Measurements from ENCODE around the gene ZFYVE28.
"Not testable (repeated sequence)": the region's sequence is repeated elsewhere in the genome, so short reads cannot be mapped to it uniquely, and the experiment has no call there.

ZFYVE28 gene

GRCh38 chr4:2390784-2391421, 27.5 kb downstream of the ZFYVE28 start:
- DNase-seq (ENCODE audit: low read depth, low spot score) = no peak

DNA sequence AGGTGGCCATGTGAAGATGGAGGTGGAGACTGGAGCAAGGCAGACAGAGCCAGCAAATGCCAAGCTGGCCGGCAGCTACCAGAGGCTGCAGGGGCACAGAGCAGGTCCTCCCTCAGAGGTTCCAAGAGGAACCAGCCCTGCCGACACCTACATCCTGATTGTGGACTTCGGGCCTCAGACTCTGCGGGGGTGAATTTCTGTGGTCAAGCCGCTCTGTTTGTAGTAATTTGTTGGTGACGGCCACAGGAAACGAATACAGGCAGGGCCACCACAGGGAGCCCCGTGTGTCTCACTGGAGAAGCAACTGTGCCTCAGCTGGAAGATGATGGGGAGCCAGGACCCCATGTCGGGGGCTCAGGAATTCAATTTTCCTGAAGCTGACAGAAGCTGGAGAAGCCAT, 28.3 kb downstream of the ZFYVE28 start:
- no peak for DNase-seq (ENCODE audit: low read depth, low spot score)

- DNase-seq (ENCODE audit: low read depth, low spot score) = no peak
Observed at GRCh38 chr4:2389691-2390090, 28.8 kb downstream of the ZFYVE28 start.

- no peak for DNase-seq (ENCODE audit: low read depth, low spot score)
Observed at GRCh38 chr4:2388429-2389182, 29.8 kb downstream of the ZFYVE28 start.

GRCh38 chr4:2387829-2388228, 30.6 kb downstream of the ZFYVE28 start:
- DNase-seq (ENCODE audit: low read depth, low spot score) = no peak

- DNase-seq (ENCODE audit: low read depth, low spot score) = no peak
Observed at GRCh38 chr4:2387218-2387617, 31.2 kb downstream of the ZFYVE28 start.

GRCh38 chr4:2386717-2387116, 31.7 kb downstream of the ZFYVE28 start:
- no peak for DNase-seq (ENCODE audit: low read depth, low spot score)

GRCh38 chr4:2385516-2385915, 32.9 kb downstream of the ZFYVE28 start:
- DNase-seq (ENCODE audit: low read depth, low spot score) = no peak

- DNase-seq (ENCODE audit: low read depth, low spot score) = no peak
Observed at GRCh38 chr4:2384245-2384644, 34.2 kb downstream of the ZFYVE28 start.

DNA sequence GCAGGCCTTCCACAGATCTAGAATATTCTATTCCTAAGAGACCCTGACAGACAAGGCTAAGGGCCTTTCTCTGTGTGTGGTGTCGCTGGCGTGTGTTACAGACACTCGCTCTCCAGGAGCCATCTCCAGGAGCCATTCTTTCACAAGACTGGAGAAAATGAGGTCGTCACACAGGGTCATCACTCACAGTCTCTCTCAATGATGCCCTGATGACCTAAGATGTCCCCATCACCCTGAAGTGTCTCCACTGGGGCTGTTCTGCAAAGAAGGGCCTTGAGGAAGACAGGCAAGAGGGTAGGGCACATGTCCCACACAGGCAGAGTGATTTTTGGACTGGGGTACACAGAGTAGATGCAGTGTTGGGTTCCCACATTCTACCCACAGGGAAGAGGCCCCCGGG, 34.7 kb downstream of the ZFYVE28 start:
- no peak for DNase-seq (ENCODE audit: low read depth, low spot score)

GRCh38 chr4:2383220-2383631, 35.2 kb downstream of the ZFYVE28 start:
- DNase-seq (ENCODE audit: low read depth, low spot score) = not testable (repeated sequence)

- not testable (repeated sequence) for DNase-seq (ENCODE audit: low read depth, low spot score)
Observed at GRCh38 chr4:2382769-2383202, 35.7 kb downstream of the ZFYVE28 start.

DNA sequence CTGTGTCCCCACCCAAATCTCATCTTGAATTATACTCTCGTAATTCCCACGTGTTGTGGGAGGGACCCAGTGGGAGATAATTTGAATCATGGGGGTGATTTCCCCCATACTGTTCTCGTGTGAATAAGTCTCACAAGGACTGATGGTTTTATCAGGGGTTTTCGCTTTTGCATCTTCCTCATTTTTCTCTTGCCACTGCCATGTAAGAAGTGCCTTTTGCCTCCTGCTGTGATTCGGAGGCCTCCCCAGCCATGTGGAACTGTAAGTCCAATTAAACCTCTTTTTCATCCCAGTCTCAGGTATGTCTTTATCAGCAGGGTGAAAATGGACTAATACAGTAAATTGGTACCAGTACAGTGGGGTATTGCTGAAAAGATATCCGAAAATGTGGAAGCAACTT, 37.9 kb downstream of the ZFYVE28 start:
- not testable (repeated sequence) for DNase-seq (ENCODE audit: low read depth, low spot score)

- no peak for DNase-seq (ENCODE audit: low read depth, low spot score)
Observed at GRCh38 chr4:2378898-2379297, 39.5 kb downstream of the ZFYVE28 start.

- no peak for DNase-seq (ENCODE audit: low read depth, low spot score)
Observed at GRCh38 chr4:2378401-2378800, 40.0 kb downstream of the ZFYVE28 start.

- no peak for DNase-seq (ENCODE audit: low read depth, low spot score)
Observed at GRCh38 chr4:2377241-2377640, 41.2 kb downstream of the ZFYVE28 start.

DNA sequence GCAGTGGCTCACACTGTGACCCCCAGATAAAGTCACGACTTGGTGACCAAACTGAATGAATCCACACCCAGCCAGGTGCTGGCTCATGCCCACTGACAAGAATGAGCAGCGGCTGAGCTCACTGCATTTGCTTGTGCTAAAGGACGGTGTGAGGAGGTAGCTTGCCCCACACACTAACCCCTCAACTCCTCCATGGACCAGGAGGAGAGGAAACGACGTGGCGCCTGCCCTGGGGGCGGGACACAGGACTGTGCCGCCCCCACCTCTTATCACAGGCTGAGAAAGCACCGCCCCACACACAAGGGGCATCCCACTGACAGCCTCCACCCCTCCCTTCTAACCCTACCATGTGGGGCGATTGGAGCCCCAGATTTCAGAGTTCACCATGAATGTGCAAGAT, 43.0 kb downstream of the ZFYVE28 start:
- DNase-seq (ENCODE audit: low read depth, low spot score) = no peak

- DNase-seq (ENCODE audit: low read depth, low spot score) = no peak
Observed at GRCh38 chr4:2373532-2373931, 44.9 kb downstream of the ZFYVE28 start.

GRCh38 chr4:2372488-2373030, 45.9 kb downstream of the ZFYVE28 start:
- DNase-seq (ENCODE audit: low read depth, low spot score) = no peak

GRCh38 chr4:2371765-2372487, 46.5 kb downstream of the ZFYVE28 start:
- no peak for DNase-seq (ENCODE audit: low read depth, low spot score)

GRCh38 chr4:2370597-2371320, 47.7 kb downstream of the ZFYVE28 start:
- DNase-seq (ENCODE audit: low read depth, low spot score) = no peak

Measured in iPS DF 19.7 (cell line).